HFFc6 (cell line): Measurements from ENCODE around the gene HLA-E. TPM values are rescaled to one million over a fixed set of nuclear protein-coding genes. Genes with fewer than 3 reads are reported as not detected.

ENCODE experiments used
- DNase-seq: peaks from one replicate; pipeline ENCODE4 v3.0.0-alpha.2; 2018
- H3K27ac Mint-ChIP-seq: 2 replicates; pipeline ENCODE4 v1.8.0; 2020; ENCODE audit warnings: mild to moderate bottlenecking, mixed read lengths
- H3K27me3 Mint-ChIP-seq: 2 replicates; pipeline ENCODE4 v1.8.0; 2021; ENCODE audit warnings: mild to moderate bottlenecking, moderate library complexity, mixed read lengths; ENCODE audit not compliant: insufficient read depth
- H3K36me3 Mint-ChIP-seq: 2 replicates; pipeline ENCODE4 v1.8.0; 2021; ENCODE audit warnings: low read depth, mixed read lengths
- H3K4me1 Mint-ChIP-seq: 2 replicates; pipeline ENCODE4 v1.8.0; 2020; ENCODE audit warnings: low read depth, mixed read lengths
- H3K4me3 Mint-ChIP-seq: 2 replicates; pipeline ENCODE4 v1.8.0; 2020; ENCODE audit warnings: mild to moderate bottlenecking, moderate library complexity, mixed read lengths
- H3K9me3 Mint-ChIP-seq: 2 replicates; pipeline ENCODE4 v1.8.0; 2020; ENCODE audit warnings: mild to moderate bottlenecking, mixed read lengths
- total RNA-seq, 6 experiments: library from RNA; stranded (reverse); fragmentation: NEBNext Ultra II Directional; extraction: Animal tissue kit (Norgen Biotek cat#: 25700); gene quantifications; 2 replicates in 1 of 6; 3 replicates in 5 of 6; pipeline ENCODE4 v1.2.3, GENCODE V29; 2021
- TF ChIP-seq, protein P1 (sequence below): fragments of 200-600 bp; sonication (generic); IDR thresholded peaks from 2 replicates; pipeline ENCODE4 v1.5.0; 2021; ENCODE audit warnings: antibody characterized with exemption, mild to moderate bottlenecking

Gene HLA-E
- total RNA-seq, 6 experiments from 2014 or later = 122 to 131 (median 126) TPM

DNA sequence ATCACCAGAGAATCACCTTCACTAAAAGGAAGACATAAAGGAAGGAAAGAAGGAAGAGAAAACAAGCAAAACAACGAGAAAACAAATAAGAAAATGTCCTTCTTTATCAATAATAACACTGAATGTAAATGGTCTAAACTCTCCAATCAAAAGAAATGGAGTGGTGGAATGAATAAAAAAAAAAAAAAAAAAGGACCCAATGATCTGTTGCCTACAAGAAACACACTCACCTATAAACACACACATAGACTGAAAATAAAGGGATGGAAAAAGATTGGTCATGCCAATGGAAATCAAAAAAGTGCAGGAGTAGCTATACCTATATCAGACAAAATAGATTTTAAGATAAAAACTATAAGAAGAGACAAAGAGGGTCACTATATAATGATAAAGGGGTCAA is 30.2 kb upstream of the HLA-E start:
- Mint-ChIP-seq H3K4me3 (no peak overlapping the region), H3K27ac (no peak overlapping the region), H3K36me3 (peaks cover 4% of the 10 kb centered on the region; the same call in 1 of the 2 replicates), H3K27me3 (peaks cover 74% of the 10 kb centered on the region), H3K4me1 (peaks cover 6% of the 10 kb centered on the region), H3K9me3 (peaks cover 20% of the 10 kb centered on the region)
- no peak for DNase-seq
- TF ChIP-seq, protein P1, sequence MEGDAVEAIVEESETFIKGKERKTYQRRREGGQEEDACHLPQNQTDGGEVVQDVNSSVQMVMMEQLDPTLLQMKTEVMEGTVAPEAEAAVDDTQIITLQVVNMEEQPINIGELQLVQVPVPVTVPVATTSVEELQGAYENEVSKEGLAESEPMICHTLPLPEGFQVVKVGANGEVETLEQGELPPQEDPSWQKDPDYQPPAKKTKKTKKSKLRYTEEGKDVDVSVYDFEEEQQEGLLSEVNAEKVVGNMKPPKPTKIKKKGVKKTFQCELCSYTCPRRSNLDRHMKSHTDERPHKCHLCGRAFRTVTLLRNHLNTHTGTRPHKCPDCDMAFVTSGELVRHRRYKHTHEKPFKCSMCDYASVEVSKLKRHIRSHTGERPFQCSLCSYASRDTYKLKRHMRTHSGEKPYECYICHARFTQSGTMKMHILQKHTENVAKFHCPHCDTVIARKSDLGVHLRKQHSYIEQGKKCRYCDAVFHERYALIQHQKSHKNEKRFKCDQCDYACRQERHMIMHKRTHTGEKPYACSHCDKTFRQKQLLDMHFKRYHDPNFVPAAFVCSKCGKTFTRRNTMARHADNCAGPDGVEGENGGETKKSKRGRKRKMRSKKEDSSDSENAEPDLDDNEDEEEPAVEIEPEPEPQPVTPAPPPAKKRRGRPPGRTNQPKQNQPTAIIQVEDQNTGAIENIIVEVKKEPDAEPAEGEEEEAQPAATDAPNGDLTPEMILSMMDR = no peak

DNA sequence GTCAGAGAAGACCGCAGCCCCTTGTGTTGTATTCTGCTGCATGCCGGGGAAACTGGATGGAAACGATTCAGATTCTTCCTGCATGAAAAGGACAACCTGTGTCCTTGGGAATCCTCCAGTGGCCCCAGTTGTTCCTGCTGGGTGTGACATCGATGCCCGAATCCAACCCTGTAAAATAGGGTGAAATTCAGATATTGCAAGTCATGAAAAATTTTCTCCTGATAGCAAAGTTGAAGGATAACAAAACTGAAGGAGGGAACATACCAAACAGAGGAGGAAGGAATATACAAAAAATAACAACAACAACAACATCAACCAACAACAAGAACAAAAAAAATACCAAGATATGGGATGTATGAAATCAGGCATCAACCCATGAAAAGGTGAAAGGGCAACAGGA is 28.3 kb upstream of the HLA-E start:
- Mint-ChIP-seq H3K36me3 (no peaks in the 10 kb centered on the region), H3K27me3 (peaks cover 73% of the 10 kb centered on the region), H3K4me1 (peaks cover 6% of the 10 kb centered on the region), H3K4me3 (no peak overlapping the region), H3K9me3 (peaks cover 18% of the 10 kb centered on the region), H3K27ac (no peak overlapping the region)
- no peak for DNase-seq
- TF ChIP-seq, protein P1 = no peak

DNA sequence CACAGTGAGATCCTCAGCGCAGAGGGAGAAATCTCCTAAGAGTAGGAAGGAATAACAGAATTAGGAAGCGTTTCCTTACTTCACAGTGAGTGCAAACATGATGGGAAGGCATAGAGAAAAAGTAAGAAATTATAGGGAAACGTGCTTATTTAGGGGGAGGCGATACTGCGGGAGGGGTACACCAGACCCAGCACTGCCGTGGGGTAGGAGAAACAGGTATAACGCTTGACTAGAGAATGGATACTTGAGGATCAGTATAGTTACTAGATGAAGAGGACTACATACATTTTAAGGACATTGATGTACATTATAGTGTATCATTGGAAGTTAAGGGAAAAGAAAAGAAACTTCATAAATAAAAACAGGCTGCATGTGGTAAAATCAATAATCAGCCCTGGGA is 26.8 kb upstream of the HLA-E start:
- Mint-ChIP-seq H3K4me1 (peaks cover 15% of the 10 kb centered on the region), H3K27ac (no peak overlapping the region), H3K36me3 (no peaks in the 10 kb centered on the region), H3K27me3 (peaks cover 77% of the 10 kb centered on the region), H3K4me3 (no peak overlapping the region), H3K9me3 (peaks cover 18% of the 10 kb centered on the region)
- DNase-seq = no peak
- TF ChIP-seq, protein P1 = no peak

DNA sequence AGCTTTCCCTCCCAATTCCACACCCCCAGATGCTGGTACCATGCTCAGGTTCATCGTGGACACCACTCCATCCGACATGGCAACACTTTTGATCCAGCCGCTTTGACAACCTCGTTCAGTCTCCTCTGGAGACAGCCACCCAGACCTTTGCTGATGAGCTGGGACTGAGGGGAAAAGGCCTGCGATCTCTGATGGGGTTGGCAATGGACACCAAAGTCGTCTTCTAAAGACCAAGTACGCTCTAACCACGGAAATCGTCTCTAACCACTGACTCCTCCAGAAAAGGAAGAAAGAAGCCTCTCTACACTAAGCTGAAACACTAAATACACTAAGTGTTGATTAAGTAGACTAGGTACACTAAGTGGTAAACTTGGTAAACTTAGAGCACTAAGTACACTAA is 26.1 kb upstream of the HLA-E start:
- Mint-ChIP-seq H3K4me1 (peaks cover 15% of the 10 kb centered on the region), H3K4me3 (no peak overlapping the region), H3K27ac (no peak overlapping the region), H3K27me3 (peaks cover 74% of the 10 kb centered on the region), H3K36me3 (no peaks in the 10 kb centered on the region), H3K9me3 (peaks cover 18% of the 10 kb centered on the region)
- TF ChIP-seq, protein P1 = no peak
- no peak for DNase-seq

DNA sequence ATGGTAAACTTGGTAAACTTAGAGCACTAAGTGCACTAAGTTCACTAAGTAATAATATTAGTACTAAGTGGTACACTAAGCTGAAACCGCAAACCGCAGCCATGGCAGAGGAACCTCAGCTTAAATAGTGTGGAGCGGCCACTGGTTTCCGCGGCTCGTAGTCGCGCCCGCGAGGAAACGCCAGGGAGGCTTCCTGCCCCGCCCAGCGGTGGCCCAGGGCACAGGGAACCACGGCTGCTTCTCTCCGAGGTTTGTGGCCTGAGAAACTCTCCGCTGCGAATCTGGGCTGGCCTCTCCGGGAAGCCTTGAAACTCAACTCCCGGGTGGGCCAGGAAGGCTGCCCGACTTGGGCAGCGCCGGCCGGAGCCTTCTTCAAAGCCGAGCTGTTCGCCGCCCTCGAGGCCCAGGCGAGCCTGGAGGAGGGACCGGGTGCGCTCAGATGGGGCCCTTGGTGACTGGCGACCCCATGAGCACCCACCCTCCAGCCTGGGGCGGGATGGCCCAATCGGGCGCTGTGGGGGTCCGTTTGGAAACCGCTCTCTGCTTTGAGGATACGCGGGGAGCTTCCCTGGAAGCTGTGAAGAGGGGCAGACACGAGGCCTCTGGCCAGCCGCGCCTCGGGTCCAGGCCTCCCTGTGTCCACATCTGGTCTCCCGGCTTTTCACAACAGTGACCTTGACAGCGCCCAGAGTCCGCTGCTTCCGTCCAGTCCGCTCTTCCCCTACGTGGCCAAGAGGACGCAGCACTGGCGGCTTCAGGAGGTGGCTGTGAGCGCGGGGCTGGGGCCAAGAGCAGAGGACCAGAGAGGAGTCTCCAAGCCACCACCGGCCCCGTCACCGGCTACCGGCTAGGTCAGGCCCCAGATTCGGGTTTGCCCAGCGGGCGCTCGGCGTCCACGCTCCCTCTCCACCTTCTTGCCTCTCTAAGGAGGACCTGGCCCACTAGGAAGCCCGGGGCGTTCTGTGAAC is 25.4 kb upstream of the HLA-E start:
- Mint-ChIP-seq H3K9me3 (peaks cover 13% of the 10 kb centered on the region), H3K4me1 (peaks cover 15% of the 10 kb centered on the region), H3K36me3 (no peaks in the 10 kb centered on the region), H3K27ac (no peak overlapping the region), H3K4me3 (no peak overlapping the region), H3K27me3 (peaks cover 69% of the 10 kb centered on the region)
- peak; percentile 70 for DNase-seq
- TF ChIP-seq, protein P1 = peak; percentile 55
